ENCODE measurements around the gene GPNMB.

The GPNMB gene

GRCh38 chr7:23232966-23233365 is 13.6 kb upstream of the GPNMB start:
- no peak for DNase-seq

DNA sequence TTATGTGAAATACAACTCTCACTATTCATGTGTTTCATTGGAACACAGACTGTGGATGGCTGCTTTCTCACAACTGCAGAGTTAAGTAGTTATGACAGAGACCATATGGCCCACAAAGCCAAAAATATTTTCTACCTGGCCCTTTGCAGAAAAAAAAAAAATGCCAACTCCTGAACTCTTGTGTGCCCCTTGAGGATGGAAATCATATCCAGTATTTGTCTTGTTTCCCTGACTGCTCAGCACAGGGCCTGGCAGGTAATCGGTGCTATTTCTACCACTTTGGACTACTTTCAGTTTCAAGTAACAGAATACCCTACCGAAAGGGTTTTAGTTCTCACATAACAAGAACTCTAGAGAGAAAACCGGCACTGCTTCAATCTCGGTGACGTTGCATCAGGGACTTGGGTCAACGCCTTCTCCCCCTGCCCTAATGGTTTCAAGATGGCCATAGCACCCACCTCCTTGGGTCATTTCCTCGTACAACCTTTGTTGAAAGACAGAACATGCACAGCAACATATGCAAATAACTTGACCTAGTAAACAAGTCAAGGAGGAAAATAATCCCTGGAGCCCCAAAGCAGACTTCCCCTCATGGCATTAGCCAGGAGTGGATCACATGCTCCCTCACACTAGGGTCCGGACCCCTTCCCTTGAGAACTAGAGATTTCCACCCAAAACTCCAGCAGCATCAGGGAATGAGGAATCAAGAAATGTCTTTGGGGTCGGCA is 11.8 kb upstream of the GPNMB start:
- DNase-seq: no peak

GRCh38 chr7:23235813-23236221 is 10.8 kb upstream of the GPNMB start:
- no peak for DNase-seq

GRCh38 chr7:23237000-23237399 is 9.6 kb upstream of the GPNMB start:
- DNase-seq: no peak

DNA sequence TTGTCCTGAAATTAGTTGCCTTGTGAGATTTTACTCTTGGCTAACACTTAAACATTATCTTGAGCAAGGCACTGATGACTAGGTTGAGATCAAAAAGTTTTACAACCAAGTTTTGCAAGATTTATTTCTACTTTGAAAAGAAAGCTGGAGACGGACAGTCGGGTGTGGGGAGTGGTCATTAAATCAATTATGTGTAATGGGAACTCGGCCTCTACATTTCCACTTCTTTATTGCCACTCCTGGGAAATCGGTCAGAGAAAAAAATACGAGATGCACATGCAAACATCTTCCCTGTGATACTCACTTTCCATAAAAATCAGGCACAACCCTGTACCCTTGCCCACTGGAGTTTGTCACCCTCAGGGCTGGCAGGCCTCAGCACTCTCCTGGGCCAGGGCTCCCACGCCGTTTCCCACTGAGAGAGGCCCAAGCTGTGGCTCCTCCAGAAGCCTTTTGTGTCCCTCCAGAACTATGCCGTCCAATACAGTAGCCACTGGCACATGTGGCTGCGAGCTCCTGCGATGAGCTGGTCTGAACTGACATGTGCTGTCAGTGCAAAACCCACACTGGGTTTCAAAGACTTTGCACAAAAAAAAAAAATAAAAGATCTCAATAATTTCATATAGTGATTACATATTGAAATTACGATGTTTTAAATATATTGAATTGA is 7.5 kb upstream of the GPNMB start:
- DNase-seq: no peak

GRCh38 chr7:23239698-23240097 is 6.9 kb upstream of the GPNMB start:
- no peak for DNase-seq

DNA sequence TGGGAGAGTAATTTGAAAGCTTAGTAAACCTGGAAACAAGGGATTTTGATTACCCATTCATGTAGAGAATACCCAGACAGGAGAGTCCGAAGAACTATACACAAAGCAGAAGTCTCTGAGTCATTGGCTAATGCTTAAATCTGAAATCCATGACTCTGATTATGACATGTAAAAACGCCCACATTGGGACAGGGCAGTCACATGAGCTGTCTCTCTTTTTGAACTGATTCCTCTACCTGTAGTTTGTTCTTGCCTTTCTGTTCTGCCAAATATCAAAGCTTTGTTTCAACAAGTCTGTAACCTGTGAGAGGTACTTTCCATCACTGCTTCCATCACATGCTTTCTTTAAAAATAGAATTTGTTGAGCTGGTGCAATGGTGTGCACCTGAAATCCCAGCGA is 4.3 kb upstream of the GPNMB start:
- DNase-seq: no peak

DNA sequence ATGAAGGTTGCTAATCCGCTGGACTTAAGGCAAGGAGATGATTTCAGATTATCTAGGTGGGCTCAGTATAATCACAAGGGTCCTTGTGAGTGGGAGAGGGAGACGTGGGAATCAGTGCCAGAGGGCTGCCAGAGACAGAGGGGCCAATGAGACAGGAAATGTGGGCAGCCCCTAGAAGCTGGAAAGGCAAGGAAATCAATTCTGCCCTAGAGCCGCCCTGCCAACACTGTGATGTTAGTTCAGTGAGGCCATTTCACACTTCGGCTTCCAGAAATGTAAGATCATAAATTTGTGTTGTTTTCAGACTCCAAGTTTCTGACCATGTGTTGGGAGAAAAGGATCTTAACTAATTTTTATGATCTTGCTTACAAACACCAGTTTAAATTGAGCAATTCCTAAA is 3.6 kb upstream of the GPNMB start:
- no peak for DNase-seq

- no peak for DNase-seq
Measured at GRCh38 chr7:23247046-23247602, 549 bp downstream of the GPNMB start.

DNA sequence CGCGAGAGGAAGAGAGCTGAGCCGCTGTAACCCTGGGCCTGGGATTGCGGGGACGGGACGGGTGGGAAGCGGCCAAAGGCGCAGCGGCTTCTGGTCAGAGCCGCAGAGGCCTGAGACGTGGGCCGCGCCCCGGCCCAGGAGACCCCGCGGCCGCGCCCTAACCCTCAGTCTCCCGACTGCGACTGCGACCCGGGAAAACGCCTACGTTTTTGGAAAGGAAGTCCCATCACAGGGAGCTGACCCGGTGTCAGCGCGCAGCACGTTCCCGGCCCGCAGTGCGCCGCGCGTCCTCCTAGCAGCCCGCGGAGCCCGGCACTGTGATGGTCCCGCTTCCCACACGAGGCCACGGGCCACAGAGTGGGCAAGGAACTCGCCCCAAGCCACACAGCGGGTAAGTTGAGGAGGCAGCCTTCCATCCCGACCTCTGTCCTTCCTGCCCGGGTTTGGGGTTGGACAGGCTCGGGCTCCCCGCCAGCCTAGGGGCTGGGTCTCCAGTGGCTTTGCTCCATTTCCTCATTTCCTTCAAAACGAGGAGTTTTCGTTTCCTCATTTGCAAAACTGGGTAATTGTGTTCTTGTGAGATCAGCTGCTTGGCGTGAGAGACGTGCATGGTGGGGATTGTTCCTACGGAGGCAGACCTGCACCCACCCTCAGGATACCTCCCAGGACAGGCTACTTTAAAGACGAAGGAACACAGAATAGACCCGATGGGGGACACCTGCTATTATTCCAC is 1.2 kb downstream of the GPNMB start:
- no peak for DNase-seq

GRCh38 chr7:23249486-23249885 is 2.9 kb downstream of the GPNMB start:
- no peak for DNase-seq

DNA sequence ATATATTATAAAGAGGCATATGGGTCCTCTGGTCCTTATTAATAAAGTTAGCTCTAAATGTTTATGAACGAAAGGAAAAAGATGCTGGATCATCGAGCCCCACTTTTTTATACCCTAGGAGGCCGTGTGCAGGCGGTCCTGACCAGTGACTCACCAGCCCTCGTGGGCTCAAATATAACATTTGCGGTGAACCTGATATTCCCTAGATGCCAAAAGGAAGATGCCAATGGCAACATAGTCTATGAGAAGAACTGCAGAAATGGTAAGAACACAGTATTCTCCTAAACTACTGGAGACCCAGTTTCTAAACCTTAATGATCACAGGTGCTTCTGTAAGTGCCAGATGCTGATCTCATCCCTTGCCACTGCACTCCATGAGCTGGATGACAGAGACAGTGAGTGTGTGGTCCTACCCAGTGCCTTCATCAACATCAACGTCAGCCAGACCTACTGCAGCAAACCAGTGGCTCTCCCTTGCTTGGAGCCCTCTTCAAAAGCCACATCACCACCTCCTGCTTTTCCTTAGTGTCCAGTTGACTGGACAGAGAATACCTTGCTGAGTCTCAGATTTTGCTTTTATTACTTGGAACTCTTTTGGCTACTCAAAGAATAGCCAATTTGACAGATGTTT is 7.6 kb downstream of the GPNMB start:
- DNase-seq: no peak

DNA sequence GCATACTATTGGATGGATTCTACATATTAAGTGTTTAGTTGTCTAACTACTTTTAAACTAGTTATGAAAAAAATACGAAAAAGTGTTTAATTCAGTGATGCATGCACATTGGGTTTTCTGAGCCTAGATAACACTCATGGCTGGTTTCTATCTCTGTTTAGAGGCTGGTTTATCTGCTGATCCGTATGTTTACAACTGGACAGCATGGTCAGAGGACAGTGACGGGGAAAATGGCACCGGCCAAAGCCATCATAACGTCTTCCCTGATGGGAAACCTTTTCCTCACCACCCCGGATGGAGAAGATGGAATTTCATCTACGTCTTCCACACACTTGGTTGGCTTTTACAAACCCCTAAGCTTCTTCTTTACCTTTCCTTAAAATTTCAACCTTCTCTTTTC is 10.2 kb downstream of the GPNMB start:
- no peak for DNase-seq

DNA sequence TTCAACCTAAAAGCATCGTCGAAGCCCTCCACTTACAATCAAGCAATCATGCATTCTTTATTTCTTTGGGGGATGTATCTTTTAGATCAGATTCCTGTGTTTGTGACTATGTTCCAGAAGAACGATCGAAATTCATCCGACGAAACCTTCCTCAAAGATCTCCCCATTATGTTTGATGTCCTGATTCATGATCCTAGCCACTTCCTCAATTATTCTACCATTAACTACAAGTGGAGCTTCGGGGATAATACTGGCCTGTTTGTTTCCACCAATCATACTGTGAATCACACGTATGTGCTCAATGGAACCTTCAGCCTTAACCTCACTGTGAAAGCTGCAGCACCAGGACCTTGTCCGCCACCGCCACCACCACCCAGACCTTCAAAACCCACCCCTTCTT is 13.8 kb downstream of the GPNMB start:
- DNase-seq: no peak

- peak; percentile 60 for DNase-seq
Measured at GRCh38 chr7:23261843-23262452, 15.4 kb downstream of the GPNMB start.

DNA sequence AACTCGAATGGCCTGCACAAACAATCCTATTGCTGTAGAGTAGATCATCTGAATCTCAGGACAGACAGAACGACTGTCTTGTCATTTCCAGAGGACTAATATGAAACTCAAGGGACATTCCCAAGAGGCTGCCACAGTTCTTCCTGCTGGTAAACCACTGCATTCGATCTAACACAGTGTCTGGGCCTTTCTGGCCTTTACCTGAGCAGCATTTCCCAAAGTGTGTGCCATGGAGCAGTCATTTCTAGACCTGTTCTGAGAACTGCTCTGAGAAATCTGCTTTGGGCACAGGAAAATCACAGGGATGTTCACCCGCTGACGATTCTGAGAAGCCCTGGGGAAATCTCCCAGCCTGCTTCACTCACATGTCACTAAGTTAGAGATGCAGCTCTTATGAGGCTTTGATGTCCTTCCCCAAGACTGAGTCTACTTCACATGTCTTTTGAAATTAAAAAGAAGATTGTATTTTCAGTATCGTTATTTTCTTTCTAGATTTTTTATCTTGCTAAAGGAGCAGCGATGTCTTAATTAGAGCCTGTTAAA is 18.4 kb downstream of the GPNMB start:
- no peak for DNase-seq

- no peak for DNase-seq
Measured at GRCh38 chr7:23266918-23267317, 20.3 kb downstream of the GPNMB start.

- no peak for DNase-seq
Measured at GRCh38 chr7:23267357-23267756, 20.8 kb downstream of the GPNMB start.

GRCh38 chr7:23268167-23268566 is 21.6 kb downstream of the GPNMB start:
- DNase-seq: no peak

DNA sequence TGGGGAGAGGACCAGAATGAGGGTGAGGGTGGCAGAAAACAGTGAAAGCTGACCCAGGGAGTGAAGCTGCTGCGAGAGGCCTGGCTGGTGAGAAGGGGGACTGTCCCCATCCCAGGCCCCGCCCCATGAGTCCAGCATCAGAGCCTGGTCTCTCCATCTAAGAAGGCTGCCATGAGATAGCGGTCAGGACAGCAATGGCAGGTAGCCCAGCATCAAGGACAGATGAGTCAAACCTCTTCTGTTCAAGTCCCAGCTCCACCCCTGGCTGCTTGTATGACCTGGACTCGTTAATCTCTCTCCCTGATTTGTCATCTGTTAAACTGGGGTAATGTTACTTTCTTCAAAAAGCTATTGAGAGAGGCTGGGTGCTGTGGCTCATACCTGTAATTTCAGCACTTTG is 22.2 kb downstream of the GPNMB start:
- no peak for DNase-seq

DNA sequence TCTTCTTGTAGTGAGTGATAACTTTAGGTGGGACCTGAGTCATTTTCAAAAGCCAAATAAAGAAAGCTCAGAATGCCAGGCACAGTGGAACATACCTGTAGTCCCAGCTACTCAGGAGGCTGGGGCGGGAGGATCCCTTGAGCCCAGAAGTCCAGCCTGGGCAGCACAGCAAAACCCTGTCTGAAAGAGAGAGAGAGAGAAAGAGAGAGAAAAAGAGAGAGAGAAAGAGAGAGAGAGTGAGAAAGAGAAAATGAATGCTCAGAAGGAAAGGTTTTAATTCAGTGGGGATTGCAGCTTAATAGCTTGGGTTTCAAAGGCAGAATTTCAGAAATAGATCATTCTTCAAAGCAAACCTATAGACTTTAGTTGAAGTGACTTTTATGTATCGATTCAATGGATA is 25.7 kb downstream of the GPNMB start:
- no peak for DNase-seq

DNA sequence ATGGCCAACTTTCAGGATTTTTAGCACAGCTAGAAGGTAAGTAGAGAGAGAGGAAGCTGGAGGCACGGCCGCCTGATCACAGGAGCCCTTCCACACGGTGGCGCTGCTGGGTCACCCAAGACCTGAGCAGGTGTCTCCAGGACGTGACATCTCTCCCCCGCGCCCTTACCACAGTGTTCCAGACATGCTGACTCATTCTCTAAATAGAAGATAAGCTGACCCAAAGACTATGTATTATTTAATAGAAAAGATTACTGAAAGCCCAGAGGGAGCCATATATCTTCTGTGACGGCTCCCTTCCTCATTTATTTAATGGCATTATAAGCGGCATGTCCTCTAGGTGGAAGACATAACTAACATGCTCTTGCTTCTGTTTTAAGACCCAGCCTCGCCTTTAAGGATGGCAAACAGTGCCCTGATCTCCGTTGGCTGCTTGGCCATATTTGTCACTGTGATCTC is 26.6 kb downstream of the GPNMB start:
- DNase-seq: peak; percentile 91

Measured in NCI-H1436 (cell line).